ENCODE data around the gene TAF5L. TPM values are rescaled to one million over a fixed set of nuclear protein-coding genes. Genes with fewer than 3 reads are reported as not detected.

The TAF5L gene
- total and polyA plus RNA-seq, 8 donors: 0.29 to 33.8 (median 8.8) TPM

- 95 to 98% (median 96%) methylated on average over 4 of the region's 4 CpGs for WGBS, 5 donors
- TF ChIP-seq EP300 (IDR thresholded peaks at IDR 0.05): no peak
- no peak overlapping the region for H3K27ac ChIP-seq
- intact Hi-C loops (cut with DNase I; ENCODE audit: low total_unique reads): no loop called here
- no peaks in the 10 kb centered on the region for H3K27me3 ChIP-seq
- H3K36me3 ChIP-seq: peaks cover 49 to 98% (median 93%) of the 10 kb centered on the region in 4 donors
- no peak overlapping the region for H3K4me3 ChIP-seq
- no peaks in the 10 kb centered on the region for H3K9me3 ChIP-seq
- DNase-seq: no peak
- no peaks in the 10 kb centered on the region for H3K4me1 ChIP-seq
Observed at GRCh38 chr1:229648406-229648805, 22.5 kb upstream of the TAF5L start.

DNA sequence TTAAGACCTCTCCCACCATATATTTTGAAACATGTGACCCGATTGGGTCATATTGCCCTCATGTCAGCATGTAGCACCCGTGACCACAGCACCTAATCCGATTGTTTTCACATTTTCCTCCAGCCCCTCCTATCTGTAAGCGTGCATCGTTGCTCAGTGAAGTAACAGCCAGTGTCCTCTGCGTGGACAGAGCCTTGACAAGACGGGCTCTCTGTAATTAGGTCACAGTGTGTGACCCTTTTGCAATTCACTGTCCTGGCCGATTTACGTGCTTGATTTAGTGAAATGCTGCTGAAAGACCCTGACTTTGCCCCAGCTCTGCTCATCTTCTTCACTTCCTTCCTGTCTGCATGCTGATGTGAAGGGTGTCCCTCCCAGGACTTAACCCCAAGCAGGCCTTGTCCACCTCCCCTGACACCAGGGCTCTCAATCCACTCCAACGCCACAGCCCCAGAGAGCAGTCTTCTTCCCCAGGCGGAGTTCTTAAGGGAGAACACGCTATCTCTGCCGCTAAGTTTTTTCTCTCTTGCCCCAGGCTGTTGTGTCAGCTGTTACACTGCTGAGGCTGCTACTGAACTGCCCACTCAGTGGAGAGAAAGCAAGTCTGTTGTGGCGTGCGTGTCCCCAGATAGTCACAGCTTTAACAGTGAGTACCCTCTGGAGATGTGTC, 19.5 kb upstream of the TAF5L start:
- no peak for DNase-seq
- TF ChIP-seq, protein P1, sequence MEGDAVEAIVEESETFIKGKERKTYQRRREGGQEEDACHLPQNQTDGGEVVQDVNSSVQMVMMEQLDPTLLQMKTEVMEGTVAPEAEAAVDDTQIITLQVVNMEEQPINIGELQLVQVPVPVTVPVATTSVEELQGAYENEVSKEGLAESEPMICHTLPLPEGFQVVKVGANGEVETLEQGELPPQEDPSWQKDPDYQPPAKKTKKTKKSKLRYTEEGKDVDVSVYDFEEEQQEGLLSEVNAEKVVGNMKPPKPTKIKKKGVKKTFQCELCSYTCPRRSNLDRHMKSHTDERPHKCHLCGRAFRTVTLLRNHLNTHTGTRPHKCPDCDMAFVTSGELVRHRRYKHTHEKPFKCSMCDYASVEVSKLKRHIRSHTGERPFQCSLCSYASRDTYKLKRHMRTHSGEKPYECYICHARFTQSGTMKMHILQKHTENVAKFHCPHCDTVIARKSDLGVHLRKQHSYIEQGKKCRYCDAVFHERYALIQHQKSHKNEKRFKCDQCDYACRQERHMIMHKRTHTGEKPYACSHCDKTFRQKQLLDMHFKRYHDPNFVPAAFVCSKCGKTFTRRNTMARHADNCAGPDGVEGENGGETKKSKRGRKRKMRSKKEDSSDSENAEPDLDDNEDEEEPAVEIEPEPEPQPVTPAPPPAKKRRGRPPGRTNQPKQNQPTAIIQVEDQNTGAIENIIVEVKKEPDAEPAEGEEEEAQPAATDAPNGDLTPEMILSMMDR (IDR thresholded peaks at IDR 0.05): no peak
- TF ChIP-seq POLR2AphosphoS5 (IDR thresholded peaks at IDR 0.05): no peak
- TF ChIP-seq EP300 (IDR thresholded peaks at IDR 0.05): no peak
- TF ChIP-seq POLR2A (IDR thresholded peaks at IDR 0.05): no peak
- no peak overlapping the region for H3K27ac ChIP-seq
- intact Hi-C loops (cut with DNase I; ENCODE audit: low total_unique reads): no loop called here
- H3K9me3 ChIP-seq: no peaks in the 10 kb centered on the region
- H3K27me3 ChIP-seq: no peaks in the 10 kb centered on the region
- H3K4me3 ChIP-seq: no peak overlapping the region
- H3K36me3 ChIP-seq: peaks cover 38 to 90% (median 72%) of the 10 kb centered on the region in 4 donors
- no peaks in the 10 kb centered on the region for H3K4me1 ChIP-seq
- 94 to 96% (median 95%) methylated on average over 13 to 15 of the region's 15 CpGs for WGBS, 5 donors

GRCh38 chr1:229643996-229644745, 18.2 kb upstream of the TAF5L start:
- intact Hi-C loops (cut with DNase I; ENCODE audit: low total_unique reads): no loop called here
- Histone ChIP-seq H3K4me3 (no peak overlapping the region), H3K27me3 (no peaks in the 10 kb centered on the region), H3K4me1 (no peaks in the 10 kb centered on the region), H3K36me3 (peaks cover 36 to 77% (median 67%) of the 10 kb centered on the region in 4 donors), H3K9me3 (no peaks in the 10 kb centered on the region), H3K27ac (no peak overlapping the region)
- no peak for TF ChIP-seq POLR2AphosphoS5 (IDR thresholded peaks at IDR 0.05)
- no peak for TF ChIP-seq POLR2A (IDR thresholded peaks at IDR 0.05)
- no peak for TF ChIP-seq EP300 (IDR thresholded peaks at IDR 0.05)
- TF ChIP-seq, protein P1 (IDR thresholded peaks at IDR 0.05): no peak
- no peak for DNase-seq
- 84 to 99% (median 96%) methylated on average over 6 of the region's 6 CpGs for WGBS, 5 donors

DNA sequence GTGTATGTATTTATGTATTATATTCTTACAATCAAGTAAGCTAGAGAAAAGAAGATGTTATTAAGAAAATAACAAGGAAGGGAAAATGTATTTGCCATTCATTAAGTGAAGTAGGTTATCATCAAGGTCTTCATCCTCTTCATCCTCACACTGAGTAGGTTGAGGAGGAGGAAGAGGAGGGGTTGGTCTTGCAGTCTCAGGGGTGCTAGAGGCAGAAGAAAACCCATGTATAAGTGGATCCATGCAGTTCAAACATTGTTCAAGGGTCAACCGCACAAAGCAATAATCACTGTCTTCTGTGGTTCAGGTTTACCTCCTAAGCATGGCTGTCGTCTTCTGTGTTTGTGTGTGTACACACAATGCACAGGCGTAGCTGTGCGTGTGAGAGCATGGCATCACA, 17.0 kb upstream of the TAF5L start:
- Histone ChIP-seq H3K27ac (no peak overlapping the region), H3K36me3 (peaks cover 35 to 77% (median 66%) of the 10 kb centered on the region in 4 donors), H3K4me3 (no peak overlapping the region), H3K27me3 (no peaks in the 10 kb centered on the region), H3K9me3 (no peaks in the 10 kb centered on the region), H3K4me1 (no peaks in the 10 kb centered on the region)
- no peak for DNase-seq
- TF ChIP-seq POLR2AphosphoS5 (IDR thresholded peaks at IDR 0.05): no peak
- TF ChIP-seq, protein P1 (IDR thresholded peaks at IDR 0.05): no peak
- 93 to 98% (median 95%) methylated on average over 4 of the region's 4 CpGs for WGBS, 5 donors
- intact Hi-C loops (cut with DNase I; ENCODE audit: low total_unique reads): no loop called here

- WGBS, 5 donors: 65 to 89% (median 78%) methylated on average over 5 of the region's 5 CpGs
Observed at GRCh38 chr1:229642376-229642775, 16.5 kb upstream of the TAF5L start.

More at GRCh38 chr1:229642376-229642775, 16.5 kb upstream of the TAF5L start:
- Histone ChIP-seq H3K36me3 (peaks cover 36 to 77% (median 66%) of the 10 kb centered on the region in 4 donors), H3K4me3 (no peak overlapping the region), H3K27me3 (no peaks in the 10 kb centered on the region), H3K4me1 (no peaks in the 10 kb centered on the region), H3K9me3 (no peaks in the 10 kb centered on the region), H3K27ac (no peak overlapping the region)
- TF ChIP-seq, protein P1 (IDR thresholded peaks at IDR 0.05): no peak
- TF ChIP-seq POLR2AphosphoS5 (IDR thresholded peaks at IDR 0.05): no peak
- no peak for TF ChIP-seq POLR2A (IDR thresholded peaks at IDR 0.05)
- TF ChIP-seq EP300 (IDR thresholded peaks at IDR 0.05): no peak
- intact Hi-C loops (cut with DNase I; ENCODE audit: low total_unique reads): no loop called here
- DNase-seq: no peak
